Measurements from ENCODE around the gene LMF2.

DNA sequence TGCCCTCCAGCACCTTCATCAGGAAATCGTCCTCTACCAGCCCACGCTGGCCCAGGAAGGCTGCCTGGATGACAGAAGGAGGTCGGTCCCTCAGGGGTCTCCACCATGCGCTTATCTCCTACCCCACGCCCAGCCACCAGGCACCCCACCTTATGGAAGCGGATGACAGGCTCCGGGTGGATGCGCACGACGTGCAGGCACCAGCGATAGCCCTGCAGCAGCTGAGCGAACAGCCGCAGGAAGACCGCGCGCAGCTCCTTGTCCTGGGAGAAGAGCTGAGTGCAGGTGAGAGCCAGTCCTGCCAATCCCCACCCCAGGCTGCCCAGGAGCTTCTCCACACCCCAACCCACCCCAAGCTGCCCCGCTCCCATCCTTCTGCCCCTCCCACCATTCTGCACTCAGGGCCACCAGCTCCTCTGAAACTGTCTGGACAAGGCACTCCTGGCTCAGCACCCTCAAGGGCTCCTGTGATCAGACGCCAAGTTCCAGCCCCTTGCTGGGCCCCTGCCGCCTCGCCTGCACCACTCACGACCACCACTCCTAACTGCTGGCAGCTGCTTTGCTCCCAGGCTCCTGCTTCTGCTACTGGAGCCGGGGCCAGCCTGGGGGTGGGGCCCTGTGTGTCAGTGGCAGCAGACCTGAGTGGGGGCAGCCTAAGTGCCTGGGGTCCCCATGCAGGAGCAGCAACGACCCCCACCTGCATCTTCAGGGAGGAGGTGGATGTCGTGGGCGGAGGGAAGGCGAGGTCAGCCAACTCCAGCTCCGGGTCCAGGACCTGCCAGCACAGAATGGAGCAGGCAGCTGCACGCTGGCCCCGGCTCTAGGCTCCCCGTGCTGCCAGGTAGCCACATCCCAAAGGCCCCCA lies 42.2 kb downstream of the LMF2 start:
- no peak for TF ChIP-seq EZH2phosphoT487 (conservative IDR thresholded peaks at IDR 0.05; ENCODE audit: low read length)
- TF ChIP-seq, protein P1, sequence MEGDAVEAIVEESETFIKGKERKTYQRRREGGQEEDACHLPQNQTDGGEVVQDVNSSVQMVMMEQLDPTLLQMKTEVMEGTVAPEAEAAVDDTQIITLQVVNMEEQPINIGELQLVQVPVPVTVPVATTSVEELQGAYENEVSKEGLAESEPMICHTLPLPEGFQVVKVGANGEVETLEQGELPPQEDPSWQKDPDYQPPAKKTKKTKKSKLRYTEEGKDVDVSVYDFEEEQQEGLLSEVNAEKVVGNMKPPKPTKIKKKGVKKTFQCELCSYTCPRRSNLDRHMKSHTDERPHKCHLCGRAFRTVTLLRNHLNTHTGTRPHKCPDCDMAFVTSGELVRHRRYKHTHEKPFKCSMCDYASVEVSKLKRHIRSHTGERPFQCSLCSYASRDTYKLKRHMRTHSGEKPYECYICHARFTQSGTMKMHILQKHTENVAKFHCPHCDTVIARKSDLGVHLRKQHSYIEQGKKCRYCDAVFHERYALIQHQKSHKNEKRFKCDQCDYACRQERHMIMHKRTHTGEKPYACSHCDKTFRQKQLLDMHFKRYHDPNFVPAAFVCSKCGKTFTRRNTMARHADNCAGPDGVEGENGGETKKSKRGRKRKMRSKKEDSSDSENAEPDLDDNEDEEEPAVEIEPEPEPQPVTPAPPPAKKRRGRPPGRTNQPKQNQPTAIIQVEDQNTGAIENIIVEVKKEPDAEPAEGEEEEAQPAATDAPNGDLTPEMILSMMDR (IDR thresholded peaks at IDR 0.05; ENCODE audit: insufficient read depth, low read length, poor library complexity, severe bottlenecking), result no peak
